IMR-90 (cell line): ENCODE results near the gene SEMA3C. TPM values are rescaled to one million over a fixed set of nuclear protein-coding genes. Genes with fewer than 3 reads are reported as not detected.
A peak's percentile ranks its signal among the peaks of the same experiment; 100 is the strongest.

Source experiments
- ATAC-seq: fragments of 200-7000 bp; cut with Tn5 transposase; 2 replicates; pipeline ENCODE4 v1.9.1; 2020; ENCODE audit warnings: low read depth, mild to moderate bottlenecking, moderate library complexity
- BruUV-seq: library from RNA; stranded (reverse); fragments of 400-500 nt; replicated peaks from 2 replicates; lab custom pipeline; 2021; lab: Mats Ljungman, UMichigan
- CTCF ChIA-PET: fragments of 300-600 bp; formaldehyde crosslinking; extraction: SDS; loops from one replicate; lab custom pipeline; 2021; ENCODE audit warnings: antibody characterized with exemption; lab: Yijun Ruan, JAX
- POLR2A ChIA-PET: fragments of 300-600 bp; sonication (Branson Sonifier 250); formaldehyde crosslinking; loops from one replicate; lab custom pipeline; 2022; ENCODE audit warnings: antibody characterized with exemption; ENCODE audit not compliant: unreplicated experiment; lab: Charles Lee
- DNase-seq: peaks from one replicate; pipeline ENCODE4 v3.0.0; 2013
- H2AFZ ChIP-seq: replicated peaks from 2 replicates; pipeline ENCODE3; 2013; ENCODE audit warnings: low read length, mild to moderate bottlenecking; ENCODE audit not compliant: poor library complexity
- H2AK5ac ChIP-seq: 2 replicates; pipeline ENCODE4 v1.6.1; 2013; ENCODE audit warnings: low read depth, low read length, inconsistent platforms
- H2AK9ac ChIP-seq: replicated peaks from 2 replicates; pipeline ENCODE3; 2013; ENCODE audit warnings: mild to moderate bottlenecking, low read depth, low read length, moderate library complexity; ENCODE audit not compliant: poor library complexity
- H2BK120ac ChIP-seq: 2 replicates; pipeline ENCODE4 v1.6.1; 2013; ENCODE audit warnings: low read depth, low read length, inconsistent platforms
- H2BK15ac ChIP-seq: 3 replicates; pipeline ENCODE4 v1.6.1; 2013; ENCODE audit warnings: low read depth, low read length, inconsistent platforms
- H2BK20ac ChIP-seq: 2 replicates; pipeline ENCODE4 v1.6.1; 2013; ENCODE audit warnings: low read depth, mild to moderate bottlenecking, inconsistent platforms, low read length, moderate library complexity
- H2BK5ac ChIP-seq: 2 replicates; pipeline ENCODE4 v1.6.1; 2013; ENCODE audit warnings: mild to moderate bottlenecking, low read depth, low read length, inconsistent platforms; ENCODE audit not compliant: poor library complexity, severe bottlenecking
- H3K14ac ChIP-seq: replicated peaks from 2 replicates; pipeline ENCODE4 v1.6.1; 2013; ENCODE audit warnings: low read depth, low read length, inconsistent platforms
- H3K18ac ChIP-seq: 2 replicates; pipeline ENCODE4 v1.6.1; 2013; ENCODE audit warnings: low read depth, low read length, control low read depth
- H3K23ac ChIP-seq: 2 replicates; pipeline ENCODE4 v1.6.1; 2013; ENCODE audit warnings: low read depth, low read length, inconsistent platforms
- H3K27ac ChIP-seq: 2 replicates; pipeline ENCODE4 v1.5.1; 2013; ENCODE audit warnings: mild to moderate bottlenecking, control low read depth, low read length; ENCODE audit not compliant: insufficient read depth
- H3K27me3 ChIP-seq: 2 replicates; pipeline ENCODE4 v1.6.1; 2013; ENCODE audit warnings: low read length; ENCODE audit not compliant: control insufficient read depth, insufficient read depth
- H3K36me3 ChIP-seq: 2 replicates; pipeline ENCODE4 v1.6.1; 2013; ENCODE audit warnings: low read length, mixed read lengths; ENCODE audit not compliant: control insufficient read depth, insufficient read depth
- H3K4ac ChIP-seq: 2 replicates; pipeline ENCODE4 v1.6.1; 2013; ENCODE audit warnings: low read depth, low read length, inconsistent platforms
- H3K4me1 ChIP-seq: 2 replicates; pipeline ENCODE4 v1.6.1; 2013; ENCODE audit warnings: low read length, mixed read lengths; ENCODE audit not compliant: control insufficient read depth, insufficient read depth
- H3K4me2 ChIP-seq: 2 replicates; pipeline ENCODE4 v1.6.1; 2013; ENCODE audit warnings: low read depth, mild to moderate bottlenecking, control low read depth, low read length, moderate library complexity
- H3K4me3 ChIP-seq: 2 replicates; pipeline ENCODE4 v1.5.1; 2013; ENCODE audit warnings: low read depth, mild to moderate bottlenecking, control low read depth, low read length, moderate library complexity; ENCODE audit not compliant: insufficient read depth
- H3K56ac ChIP-seq: 2 replicates; pipeline ENCODE4 v1.6.1; 2013; ENCODE audit warnings: low read length, inconsistent platforms; ENCODE audit not compliant: insufficient read depth; ENCODE audit errors: extremely low read depth
- H3K79me1 ChIP-seq, 2 experiments: 2 replicates each; pipeline ENCODE4 v1.6.1; 2013; ENCODE audit warnings: low read length in 2 of 2, inconsistent platforms in 1 of 2, low read depth in 1 of 2
- H3K9ac ChIP-seq: 2 replicates; pipeline ENCODE4 v1.6.1; 2013; ENCODE audit warnings: low read depth, low read length, control low read depth
- H3K9me1 ChIP-seq: 2 replicates; pipeline ENCODE4 v1.6.1; 2013; ENCODE audit warnings: low read length, inconsistent platforms; ENCODE audit not compliant: insufficient read depth
- H3K9me3 ChIP-seq: 2 replicates; pipeline ENCODE4 v1.6.1; 2013; ENCODE audit warnings: low read length; ENCODE audit not compliant: control insufficient read depth, insufficient read depth
- H4K20me1 ChIP-seq: 2 replicates; pipeline ENCODE4 v1.6.1; 2013; ENCODE audit warnings: low read length, inconsistent platforms; ENCODE audit not compliant: insufficient read depth
- H4K5ac ChIP-seq: 2 replicates; pipeline ENCODE4 v1.6.1; 2013; ENCODE audit warnings: mild to moderate bottlenecking, low read depth, low read length, control low read depth
- H4K8ac ChIP-seq, 2 experiments: 2 replicates each; pipeline ENCODE4 v1.6.1; 2013; ENCODE audit warnings: low read depth in 2 of 2, low read length in 2 of 2, control low read depth in 1 of 2, inconsistent platforms in 1 of 2
- H4K91ac ChIP-seq: 2 replicates; pipeline ENCODE4 v1.6.1; 2013; ENCODE audit warnings: low read depth, low read length, inconsistent platforms; ENCODE audit not compliant: insufficient read depth
- BHLHE40 ChIP-seq: fragments of 150-350 bp; IDR thresholded peaks from 2 replicates; pipeline ENCODE4 v1.6.1; 2016; ENCODE audit warnings: mild to moderate bottlenecking, low read depth, low read length
- CEBPB ChIP-seq: IDR thresholded peaks from 2 replicates; pipeline ENCODE4 v1.6.1; 2012; ENCODE audit warnings: low read depth, low read length, improper control_type of control experiment
- FOS ChIP-seq: fragments of 150-350 bp; IDR thresholded peaks from 2 replicates; pipeline ENCODE4 v1.6.1; 2016; ENCODE audit warnings: low read depth, low read length
- MAFK ChIP-seq: IDR thresholded peaks from 2 replicates; pipeline ENCODE4 v1.6.1; 2012; ENCODE audit warnings: low read depth, low read length, improper control_type of control experiment
- MAZ ChIP-seq: IDR thresholded peaks from 2 replicates; pipeline ENCODE4 v1.6.1; 2012; ENCODE audit warnings: low read depth, mild to moderate bottlenecking, low read length, improper control_type of control experiment, moderate library complexity, borderline replicate concordance
- MXI1 ChIP-seq: IDR thresholded peaks from 2 replicates; pipeline ENCODE4 v1.6.1; 2012; ENCODE audit warnings: low read depth, mild to moderate bottlenecking, low read length, moderate library complexity, borderline replicate concordance
- POLR2A ChIP-seq: IDR thresholded peaks from 2 replicates; pipeline ENCODE4 v1.6.1; 2012; ENCODE audit warnings: mild to moderate bottlenecking, low read depth, low read length
- RAD21 ChIP-seq: IDR thresholded peaks from 2 replicates; pipeline ENCODE4 v1.6.1; 2012; ENCODE audit warnings: low read length, improper control_type of control experiment
- RCOR1 ChIP-seq: IDR thresholded peaks from 2 replicates; pipeline ENCODE4 v1.6.1; 2012; ENCODE audit warnings: mild to moderate bottlenecking, low read length, improper control_type of control experiment; ENCODE audit not compliant: insufficient replicate concordance
- RFX5 ChIP-seq: IDR thresholded peaks from 2 replicates; pipeline ENCODE4 v1.8.0; 2012; ENCODE audit warnings: low read depth, mild to moderate bottlenecking, low read length, moderate library complexity
- SMC3 ChIP-seq: fragments of 150-350 bp; IDR thresholded peaks from 2 replicates; pipeline ENCODE4 v1.6.1; 2016; ENCODE audit warnings: low read depth, mild to moderate bottlenecking, antibody characterized with exemption, low read length, moderate library complexity
- WGBS, 2 experiments: methylation state at CpG; one replicate each; pipeline versions ENCODE4 v1.1.5 to v1.1.7; 2013; ENCODE audit warnings: missing lambda C conversion rate in 2 of 2; ENCODE audit not compliant: insufficient read length in 1 of 2; ENCODE audit errors: extremely low coverage in 2 of 2; 5-methylcytosine and 5-hydroxymethylcytosine counted together
- dilution Hi-C: fragments of 300-500 bp; cut with HindIII; formaldehyde crosslinking; loops from one replicate; pipeline ENCODE4 v1.14.3; 2018; ENCODE audit warnings: low sequenced_read_pairs; ENCODE audit not compliant: unreplicated experiment
- in situ Hi-C: fragments of 300-500 bp; cut with MboI; formaldehyde crosslinking; loops from 3 replicates; pipeline ENCODE4 v1.14.3; 2019; ENCODE audit warnings: low sequenced_read_pairs, inconsistent platforms, mixed read lengths
- intact Hi-C: fragments of 100-400 bp; cut with micrococcal nuclease; formaldehyde crosslinking; loops from 2 replicates; pipeline ENCODE4 v1.10.0; 2022
- polyA plus RNA-seq, 3 experiments: library from polyadenylated mRNA; depleted of rRNA; stranded (reverse); fragments of >200 nt; gene quantifications; 2 replicates each; pipeline ENCODE4 v1.2.3, GENCODE V29; 2012; ENCODE audit warnings: low replicate concordance in 1 of 3
- total RNA-seq: library from RNA; depleted of rRNA; stranded (reverse); fragments of >200 nt; gene quantifications from 2 replicates; pipeline ENCODE4 v1.2.3, GENCODE V29; 2012
- TF ChIP-seq, protein P1 (sequence below): conservative IDR thresholded peaks from 2 replicates; pipeline ENCODE4 v1.5.1; 2012; ENCODE audit warnings: mild to moderate bottlenecking, low read depth, low read length, improper control_type of control experiment
- TF ChIP-seq, protein P2 (sequence below): fragments of 150-350 bp; IDR thresholded peaks from 2 replicates; pipeline ENCODE4 v1.6.1; 2016; ENCODE audit warnings: low read depth, mild to moderate bottlenecking, low read length, moderate library complexity, borderline replicate concordance
- TF ChIP-seq, protein P3 (sequence below): fragments of 150-350 bp; IDR thresholded peaks from 2 replicates; pipeline ENCODE4 v1.6.1; 2017; ENCODE audit warnings: mild to moderate bottlenecking, antibody characterized with exemption, low read length, low read depth

The SEMA3C gene
- total and polyA plus RNA-seq, 2 of the 4 experiments (the other 2 are of a cell fraction): 21.2 to 97.1 TPM

DNA sequence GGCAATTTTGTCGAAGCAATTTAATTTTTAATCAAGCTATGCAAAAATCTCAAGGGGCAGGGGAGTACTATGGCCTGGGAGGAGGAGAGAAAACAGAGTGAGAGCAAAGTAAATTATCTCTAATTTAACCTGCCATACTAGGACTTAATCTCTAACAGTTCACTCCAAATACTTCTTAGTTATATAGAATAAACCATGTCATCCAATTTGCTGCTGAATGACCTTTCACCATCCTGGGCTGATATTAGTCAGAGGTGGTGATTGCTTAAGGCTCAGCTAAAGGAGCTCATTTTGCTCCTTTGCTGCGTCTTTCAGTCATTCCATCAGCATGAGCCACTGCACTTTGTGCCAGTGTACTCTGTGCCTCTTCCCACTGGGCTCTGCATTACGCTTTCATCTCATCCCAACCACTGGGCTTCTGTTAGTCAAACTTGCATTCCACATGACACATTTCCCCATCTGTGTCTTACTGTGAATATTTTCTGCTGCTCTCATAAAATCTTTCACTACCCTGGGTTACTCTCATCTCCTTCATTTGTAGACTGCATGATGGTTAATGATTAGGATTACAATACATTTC is 196.1 kb downstream of the SEMA3C start:
- Histone ChIP-seq H2BK120ac (peak overlapping the region; percentile 99), H2AK5ac (no peak overlapping the region; the same call in 1 of the 2 replicates), H3K18ac (peak overlapping the region; percentile 99), H3K4me2 (peak overlapping the region; percentile 18), H3K4me1 (peaks cover 12% of the 10 kb centered on the region), H3K36me3 (no peaks in the 10 kb centered on the region), H4K5ac (peak overlapping the region; percentile 96; the same call in 1 of the 2 replicates), H3K56ac (peak overlapping the region; percentile 95), H2BK20ac (peak overlapping the region; percentile 98), H2BK5ac (peak overlapping the region; percentile 95), H3K23ac (peak overlapping the region; percentile 94), H3K14ac (peak overlapping the region; percentile 85; the same call in 1 of the 2 replicates), H3K79me1 (no peaks in the 10 kb centered on the region), H4K20me1 (no peaks in the 10 kb centered on the region), H3K9me1 (peaks cover 3% of the 10 kb centered on the region; the same call in 1 of the 2 replicates), H3K9me3 (no peaks in the 10 kb centered on the region), H2AK9ac (peak overlapping the region; percentile 15), H4K8ac (peak overlapping the region; percentile 77 to 91), H3K27me3 (no peaks in the 10 kb centered on the region), H3K4me3 (no peak overlapping the region), H4K91ac (peak overlapping the region; percentile 96), H3K9ac (peak overlapping the region; percentile 56; the same call in 1 of the 2 replicates), H3K27ac (peak overlapping the region; percentile 95), H2AFZ (no peak overlapping the region), H2BK15ac (peak overlapping the region; percentile 95; the same call in 1 of the 3 replicates), H3K4ac (peak overlapping the region; percentile 87)
- POLR2A ChIA-PET: interaction anchor here (0.6 kb wide), 1 partner anchor 1897 kb away, joined by 6 read pairs; no protein-coding TSS in a partner anchor
- no TSS peak for BruUV-seq
- WGBS, 2 experiments: no CpG with 5 or more reads among the region's 3 CpGs
- in situ Hi-C loops: no loop called here
- peak; percentile 89 for ATAC-seq
- CTCF ChIA-PET: interaction anchor here (0.5 to 0.6 kb wide), 2 partner anchors 20 to 319 kb away, joined by 3 to 4 read pairs; no protein-coding TSS in a partner anchor
- peak; percentile 100 for DNase-seq
- dilution Hi-C loops: no loop called here
- intact Hi-C loops: loop anchor here (5.0 kb wide), 1 partner anchor 195 kb away; the partner anchor contains the start of gene SEMA3C
- TF ChIP-seq RAD21 (peak; percentile 20; the same call in 1 of the 2 replicates), POLR2A (no peak), CEBPB (peak; percentile 100), RFX5 (no peak), RCOR1 (peak; percentile 86), MAZ (peak; percentile 46; the same call in 1 of the 2 replicates), BHLHE40 (peak; percentile 76; the same call in 1 of the 2 replicates), SMC3 (no peak), FOS (peak; percentile 88), MXI1 (no peak), MAFK (peak; percentile 47)
- TF ChIP-seq, protein P1, sequence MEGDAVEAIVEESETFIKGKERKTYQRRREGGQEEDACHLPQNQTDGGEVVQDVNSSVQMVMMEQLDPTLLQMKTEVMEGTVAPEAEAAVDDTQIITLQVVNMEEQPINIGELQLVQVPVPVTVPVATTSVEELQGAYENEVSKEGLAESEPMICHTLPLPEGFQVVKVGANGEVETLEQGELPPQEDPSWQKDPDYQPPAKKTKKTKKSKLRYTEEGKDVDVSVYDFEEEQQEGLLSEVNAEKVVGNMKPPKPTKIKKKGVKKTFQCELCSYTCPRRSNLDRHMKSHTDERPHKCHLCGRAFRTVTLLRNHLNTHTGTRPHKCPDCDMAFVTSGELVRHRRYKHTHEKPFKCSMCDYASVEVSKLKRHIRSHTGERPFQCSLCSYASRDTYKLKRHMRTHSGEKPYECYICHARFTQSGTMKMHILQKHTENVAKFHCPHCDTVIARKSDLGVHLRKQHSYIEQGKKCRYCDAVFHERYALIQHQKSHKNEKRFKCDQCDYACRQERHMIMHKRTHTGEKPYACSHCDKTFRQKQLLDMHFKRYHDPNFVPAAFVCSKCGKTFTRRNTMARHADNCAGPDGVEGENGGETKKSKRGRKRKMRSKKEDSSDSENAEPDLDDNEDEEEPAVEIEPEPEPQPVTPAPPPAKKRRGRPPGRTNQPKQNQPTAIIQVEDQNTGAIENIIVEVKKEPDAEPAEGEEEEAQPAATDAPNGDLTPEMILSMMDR: no peak
- TF ChIP-seq, protein P2, sequence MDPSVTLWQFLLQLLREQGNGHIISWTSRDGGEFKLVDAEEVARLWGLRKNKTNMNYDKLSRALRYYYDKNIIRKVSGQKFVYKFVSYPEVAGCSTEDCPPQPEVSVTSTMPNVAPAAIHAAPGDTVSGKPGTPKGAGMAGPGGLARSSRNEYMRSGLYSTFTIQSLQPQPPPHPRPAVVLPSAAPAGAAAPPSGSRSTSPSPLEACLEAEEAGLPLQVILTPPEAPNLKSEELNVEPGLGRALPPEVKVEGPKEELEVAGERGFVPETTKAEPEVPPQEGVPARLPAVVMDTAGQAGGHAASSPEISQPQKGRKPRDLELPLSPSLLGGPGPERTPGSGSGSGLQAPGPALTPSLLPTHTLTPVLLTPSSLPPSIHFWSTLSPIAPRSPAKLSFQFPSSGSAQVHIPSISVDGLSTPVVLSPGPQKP: no peak
- TF ChIP-seq, protein P3, sequence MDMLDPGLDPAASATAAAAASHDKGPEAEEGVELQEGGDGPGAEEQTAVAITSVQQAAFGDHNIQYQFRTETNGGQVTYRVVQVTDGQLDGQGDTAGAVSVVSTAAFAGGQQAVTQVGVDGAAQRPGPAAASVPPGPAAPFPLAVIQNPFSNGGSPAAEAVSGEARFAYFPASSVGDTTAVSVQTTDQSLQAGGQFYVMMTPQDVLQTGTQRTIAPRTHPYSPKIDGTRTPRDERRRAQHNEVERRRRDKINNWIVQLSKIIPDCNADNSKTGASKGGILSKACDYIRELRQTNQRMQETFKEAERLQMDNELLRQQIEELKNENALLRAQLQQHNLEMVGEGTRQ: no peak
